Tibial nerve (tissue), 4 donors: Measurements from ENCODE around the gene FAF2.

Source experiments
- CTCF ChIP-seq, 5 experiments: fragments of 200-600 bp in 3 of 5; fragments of 450-650 bp in 2 of 5; sonication (generic) in 3 of 5; IDR thresholded peaks; one replicate each; pipeline ENCODE4 v1.5.1; 2016 to 2019; ENCODE audit warnings: antibody characterized with exemption in 5 of 5, mild to moderate bottlenecking in 3 of 5, moderate library complexity in 2 of 5
- EP300 ChIP-seq, 2 donors: sonication (generic); formaldehyde crosslinking; IDR thresholded peaks; one replicate each; pipeline ENCODE4 v1.6.1; 2017; ENCODE audit warnings: antibody characterized with exemption in 2 of 2, mild to moderate bottlenecking in 1 of 2
- POLR2A ChIP-seq, 2 donors: fragments of 450-650 bp; IDR thresholded peaks; one replicate each; pipeline ENCODE4 v1.6.1; 2017; ENCODE audit warnings: antibody characterized with exemption in 2 of 2, mild to moderate bottlenecking in 2 of 2, moderate library complexity in 2 of 2

DNA sequence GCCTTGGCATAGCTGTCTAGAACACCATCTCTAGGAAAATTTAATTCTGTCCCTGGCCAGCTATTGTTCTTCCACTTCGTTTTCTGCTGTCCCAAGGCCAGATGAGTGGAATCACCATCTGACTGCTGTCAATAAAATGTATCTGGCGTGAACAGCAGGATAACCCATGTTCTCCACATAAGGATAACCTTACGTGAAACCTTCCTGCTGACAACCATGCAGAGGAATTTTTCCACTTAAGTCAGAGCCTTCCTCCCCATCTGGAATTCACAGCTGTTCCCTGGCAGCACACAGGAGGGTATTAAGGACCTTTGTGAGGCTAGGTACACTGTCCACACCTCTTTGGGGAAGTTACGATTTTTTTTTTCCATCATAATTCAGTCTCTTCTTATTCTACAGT lies 60.4 kb downstream of the FAF2 start:
- TF ChIP-seq CTCF (IDR thresholded peaks at IDR 0.05): no peak
- no peak for TF ChIP-seq POLR2A (IDR thresholded peaks at IDR 0.05)
- no peak for TF ChIP-seq EP300 (IDR thresholded peaks at IDR 0.05)
